ENCODE measurements around the gene SUMO3.

DNA sequence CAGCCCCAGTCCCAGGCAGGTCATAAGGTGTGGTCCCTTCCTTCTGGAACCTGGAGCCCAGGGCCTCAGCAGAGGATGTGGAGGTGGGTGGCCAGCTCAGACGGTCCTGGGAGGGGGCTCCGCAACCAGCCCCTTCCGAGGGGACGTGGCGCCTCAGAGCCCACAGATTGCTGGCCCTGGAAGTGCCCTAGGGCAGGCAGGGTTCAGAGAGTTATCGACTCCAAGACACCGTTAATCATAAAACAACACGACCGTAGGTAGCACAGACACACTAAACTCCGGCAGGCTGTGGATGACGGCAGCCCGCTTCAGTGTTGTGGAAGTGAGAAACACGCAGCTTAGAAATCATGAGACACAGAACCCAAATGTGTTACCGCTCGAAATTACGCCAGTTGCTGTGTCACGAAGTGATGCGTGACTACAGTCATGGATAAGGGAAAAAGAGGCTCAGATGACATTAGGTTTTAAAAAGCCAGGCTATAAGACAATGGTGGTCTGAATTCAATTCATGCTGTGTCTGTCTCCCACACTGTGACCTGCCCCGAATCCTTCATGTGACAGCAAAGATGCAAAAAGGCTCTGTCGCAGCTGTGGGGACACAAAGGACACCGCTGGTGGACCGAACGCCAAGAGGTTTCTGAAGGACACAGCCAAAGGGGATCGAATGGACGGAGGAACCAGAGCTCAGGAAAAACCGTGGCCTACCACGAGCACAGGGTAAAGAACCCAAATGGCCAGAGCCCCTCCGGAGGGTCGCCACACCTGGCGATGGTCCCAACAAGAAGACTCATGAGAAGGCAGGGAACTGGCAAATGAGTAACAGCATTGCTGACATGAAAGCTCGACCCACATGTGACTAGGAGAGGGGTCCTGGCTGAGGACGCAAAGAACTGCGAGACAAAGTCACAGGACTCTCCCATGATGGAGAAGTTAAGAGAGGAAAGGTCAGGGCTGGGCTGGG is 1.7 kb upstream of the SUMO3 start:
- TF ChIP-seq, protein P1, sequence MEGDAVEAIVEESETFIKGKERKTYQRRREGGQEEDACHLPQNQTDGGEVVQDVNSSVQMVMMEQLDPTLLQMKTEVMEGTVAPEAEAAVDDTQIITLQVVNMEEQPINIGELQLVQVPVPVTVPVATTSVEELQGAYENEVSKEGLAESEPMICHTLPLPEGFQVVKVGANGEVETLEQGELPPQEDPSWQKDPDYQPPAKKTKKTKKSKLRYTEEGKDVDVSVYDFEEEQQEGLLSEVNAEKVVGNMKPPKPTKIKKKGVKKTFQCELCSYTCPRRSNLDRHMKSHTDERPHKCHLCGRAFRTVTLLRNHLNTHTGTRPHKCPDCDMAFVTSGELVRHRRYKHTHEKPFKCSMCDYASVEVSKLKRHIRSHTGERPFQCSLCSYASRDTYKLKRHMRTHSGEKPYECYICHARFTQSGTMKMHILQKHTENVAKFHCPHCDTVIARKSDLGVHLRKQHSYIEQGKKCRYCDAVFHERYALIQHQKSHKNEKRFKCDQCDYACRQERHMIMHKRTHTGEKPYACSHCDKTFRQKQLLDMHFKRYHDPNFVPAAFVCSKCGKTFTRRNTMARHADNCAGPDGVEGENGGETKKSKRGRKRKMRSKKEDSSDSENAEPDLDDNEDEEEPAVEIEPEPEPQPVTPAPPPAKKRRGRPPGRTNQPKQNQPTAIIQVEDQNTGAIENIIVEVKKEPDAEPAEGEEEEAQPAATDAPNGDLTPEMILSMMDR (IDR thresholded peaks at IDR 0.05): no peak
- no peak for TF ChIP-seq POLR2A (IDR thresholded peaks at IDR 0.05)
